ENCODE data around the gene SORD.
"Not testable (repeated sequence)": the region's sequence is repeated elsewhere in the genome, so short reads cannot be mapped to it uniquely, and the experiment has no call there.

The SORD gene

GRCh38 chr15:45022871-45023658 is at the start of gene SORD:
Gene SORD (plus strand): TSS chr15:45023195. CDS start chr15:45023284, 89 bp downstream.
- peak in 55 of 56 donors; percentile 53 to 96 (median 87) for DNase-seq

GRCh38 chr15:44976183-44976582 is 46.8 kb upstream of the SORD start:
- not testable (repeated sequence) for DNase-seq

GRCh38 chr15:44977781-44978180 is 45.2 kb upstream of the SORD start:
- not testable (repeated sequence) for DNase-seq

GRCh38 chr15:44979617-44980339 is 43.2 kb upstream of the SORD start:
- not testable (repeated sequence) for DNase-seq

- DNase-seq: not testable (repeated sequence)
These were observed 38.9 kb upstream of the SORD start for GRCh38 chr15:44984144-44984543.

- not testable (repeated sequence) for DNase-seq
These were observed 36.5 kb upstream of the SORD start for GRCh38 chr15:44986346-44987055.

- not testable (repeated sequence) for DNase-seq
These were observed 35.3 kb upstream of the SORD start for GRCh38 chr15:44987711-44988110.

- not testable (repeated sequence) for DNase-seq
These were observed 34.7 kb upstream of the SORD start for GRCh38 chr15:44988184-44988869.

- not testable (repeated sequence) for DNase-seq
These were observed 34.1 kb upstream of the SORD start for GRCh38 chr15:44988870-44989219.

- not testable (repeated sequence) for DNase-seq
These were observed 25.4 kb upstream of the SORD start for GRCh38 chr15:44997632-44998031.

- no peak for DNase-seq
These were observed 23.9 kb upstream of the SORD start for GRCh38 chr15:44999105-44999504.

- DNase-seq: not testable (repeated sequence)
These were observed 21.8 kb upstream of the SORD start for GRCh38 chr15:45001180-45001579.

GRCh38 chr15:45003731-45004410 is 19.1 kb upstream of the SORD start:
- DNase-seq: peak in 9 of 56 donors; percentile 2 to 42 (median 7)

- DNase-seq: not testable (repeated sequence)
These were observed 18.3 kb upstream of the SORD start for GRCh38 chr15:45004590-45005175.

GRCh38 chr15:45009046-45009445 is 13.9 kb upstream of the SORD start:
- DNase-seq: no peak

GRCh38 chr15:45015114-45015513 is 7.9 kb upstream of the SORD start:
- DNase-seq: not testable (repeated sequence)

- not testable (repeated sequence) for DNase-seq
These were observed 2.6 kb upstream of the SORD start for GRCh38 chr15:45020222-45020900.

GRCh38 chr15:45020901-45021259 is 2.1 kb upstream of the SORD start:
- not testable (repeated sequence) for DNase-seq

GRCh38 chr15:45021348-45021747 is 1.6 kb upstream of the SORD start:
- DNase-seq: no peak
